ENCODE data around the gene LRP1B.

GRCh38 chr2:142014536-142014935 is 116.3 kb downstream of the LRP1B start:
- TF ChIP-seq CTCF (IDR thresholded peaks at IDR 0.05; ENCODE audit: low read length) (no peak), EZH2 (IDR thresholded peaks at IDR 0.05; ENCODE audit: borderline replicate concordance, low read length) (no peak)
